Endothelial cell (in vitro differentiated cells): ENCODE results near the gene SRGAP3. TPM values are rescaled to one million over a fixed set of nuclear protein-coding genes. Genes with fewer than 3 reads are reported as not detected.

ENCODE experiments used
- DNase-seq: peaks from one replicate; pipeline ENCODE4 v3.0.0; 2021; ENCODE audit warnings: low spot score
- H3K27ac Mint-ChIP-seq: one replicate; pipeline ENCODE4 v1.8.0; 2021; ENCODE audit warnings: mixed read lengths, inconsistent platforms; ENCODE audit not compliant: unreplicated experiment
- H3K27me3 Mint-ChIP-seq: one replicate; pipeline ENCODE4 v1.8.0; 2021; ENCODE audit warnings: mild to moderate bottlenecking, moderate library complexity, mixed read lengths, inconsistent platforms; ENCODE audit not compliant: unreplicated experiment
- H3K36me3 Mint-ChIP-seq: one replicate; pipeline ENCODE4 v1.8.0; 2021; ENCODE audit warnings: mild to moderate bottlenecking, low read depth, mixed read lengths, inconsistent platforms; ENCODE audit not compliant: unreplicated experiment
- H3K4me1 Mint-ChIP-seq: one replicate; pipeline ENCODE4 v1.8.0; 2021; ENCODE audit warnings: mild to moderate bottlenecking, mixed read lengths, inconsistent platforms; ENCODE audit not compliant: unreplicated experiment
- H3K4me3 Mint-ChIP-seq: one replicate; pipeline ENCODE4 v1.8.0; 2021; ENCODE audit warnings: mild to moderate bottlenecking, mixed read lengths, inconsistent platforms; ENCODE audit not compliant: unreplicated experiment
- H3K9me3 Mint-ChIP-seq: one replicate; pipeline ENCODE4 v1.8.0; 2021; ENCODE audit warnings: mixed read lengths, inconsistent platforms; ENCODE audit not compliant: unreplicated experiment
- CTCF ChIP-seq: fragments of 200-600 bp; sonication (generic); IDR thresholded peaks from one replicate; pipeline ENCODE4 v1.5.0; 2021; ENCODE audit warnings: antibody characterized with exemption; ENCODE audit not compliant: unreplicated experiment
- total RNA-seq: library from RNA; stranded (reverse); fragmentation: NEBNext Ultra II Directional; extraction: Animal tissue kit (Norgen Biotek cat#: 25700); gene quantifications from one replicate; pipeline ENCODE4 v1.2.1, GENCODE V29; 2021; ENCODE audit not compliant: unreplicated experiment

The SRGAP3 gene
- total RNA-seq, 1 donor from 2014 or later = 12.0 TPM

GRCh38 chr3:9201266-9201665 is 48.2 kb downstream of the SRGAP3 start:
- peaks cover 2% of the 10 kb centered on the region for H3K27me3 Mint-ChIP-seq
- no peak for DNase-seq
- H3K27ac Mint-ChIP-seq = no peak overlapping the region
- no peak overlapping the region for H3K4me3 Mint-ChIP-seq
- no peaks in the 10 kb centered on the region for H3K4me1 Mint-ChIP-seq
- no peak for TF ChIP-seq CTCF
- H3K36me3 Mint-ChIP-seq = no peaks in the 10 kb centered on the region
- no peaks in the 10 kb centered on the region for H3K9me3 Mint-ChIP-seq

GRCh38 chr3:9199775-9200174 is 49.7 kb downstream of the SRGAP3 start:
- Mint-ChIP-seq H3K27ac (no peak overlapping the region), H3K9me3 (no peaks in the 10 kb centered on the region), H3K27me3 (peaks cover 2% of the 10 kb centered on the region), H3K4me1 (no peaks in the 10 kb centered on the region), H3K36me3 (no peaks in the 10 kb centered on the region), H3K4me3 (no peak overlapping the region)
- no peak for TF ChIP-seq CTCF
- DNase-seq = no peak

- Mint-ChIP-seq H3K27me3 (no peaks in the 10 kb centered on the region), H3K4me1 (no peaks in the 10 kb centered on the region), H3K27ac (no peak overlapping the region), H3K4me3 (no peak overlapping the region), H3K36me3 (no peaks in the 10 kb centered on the region), H3K9me3 (no peaks in the 10 kb centered on the region)
- no peak for DNase-seq
- no peak for TF ChIP-seq CTCF
Observed at GRCh38 chr3:9198899-9199335, 50.5 kb downstream of the SRGAP3 start.

- Mint-ChIP-seq H3K27ac (no peak overlapping the region), H3K27me3 (no peaks in the 10 kb centered on the region), H3K9me3 (no peaks in the 10 kb centered on the region), H3K36me3 (no peaks in the 10 kb centered on the region), H3K4me3 (no peak overlapping the region), H3K4me1 (no peaks in the 10 kb centered on the region)
- TF ChIP-seq CTCF = no peak
- DNase-seq = no peak
Observed at GRCh38 chr3:9198261-9198660, 51.2 kb downstream of the SRGAP3 start.

- no peaks in the 10 kb centered on the region for H3K9me3 Mint-ChIP-seq
- H3K27me3 Mint-ChIP-seq = no peaks in the 10 kb centered on the region
- H3K27ac Mint-ChIP-seq = no peak overlapping the region
- no peaks in the 10 kb centered on the region for H3K4me1 Mint-ChIP-seq
- H3K4me3 Mint-ChIP-seq = no peak overlapping the region
- DNase-seq = no peak
- no peaks in the 10 kb centered on the region for H3K36me3 Mint-ChIP-seq
- no peak for TF ChIP-seq CTCF
Observed at GRCh38 chr3:9196020-9196419, 53.4 kb downstream of the SRGAP3 start.
